Measurements from ENCODE around the gene TBC1D8. TPM values are rescaled to one million over a fixed set of nuclear protein-coding genes. Genes with fewer than 3 reads are reported as not detected.

Gene TBC1D8
- total RNA-seq, 1 experiment from 2014 or later, result 33.4 TPM

- no peak for DNase-seq (ENCODE audit: low spot score)
Measured at GRCh38 chr2:100977511-100977910, 173.7 kb downstream of the TBC1D8 start.

GRCh38 chr2:100976645-100977391 is 174.4 kb downstream of the TBC1D8 start:
- no peak for DNase-seq (ENCODE audit: low spot score)

- DNase-seq (ENCODE audit: low spot score), result no peak
Measured at GRCh38 chr2:100976061-100976460, 175.1 kb downstream of the TBC1D8 start.

GRCh38 chr2:100975521-100975785 is 175.7 kb downstream of the TBC1D8 start:
- no peak for DNase-seq (ENCODE audit: low spot score)

- no peak for DNase-seq (ENCODE audit: low spot score)
Measured at GRCh38 chr2:100974712-100975520, 176.3 kb downstream of the TBC1D8 start.

- DNase-seq (ENCODE audit: low spot score), result no peak
Measured at GRCh38 chr2:100972452-100972851, 178.7 kb downstream of the TBC1D8 start.

GRCh38 chr2:100971221-100971620 is 180.0 kb downstream of the TBC1D8 start:
- DNase-seq (ENCODE audit: low spot score), result no peak

GRCh38 chr2:100969998-100970397 is 181.2 kb downstream of the TBC1D8 start:
- DNase-seq (ENCODE audit: low spot score), result no peak

- no peak for DNase-seq (ENCODE audit: low spot score)
Measured at GRCh38 chr2:100968146-100969145, 182.7 kb downstream of the TBC1D8 start.

- no peak for DNase-seq (ENCODE audit: low spot score)
Measured at GRCh38 chr2:100967716-100968115, 183.5 kb downstream of the TBC1D8 start.

GRCh38 chr2:100965596-100965995 is 185.6 kb downstream of the TBC1D8 start:
- no peak for DNase-seq (ENCODE audit: low spot score)

- no peak for DNase-seq (ENCODE audit: low spot score)
Measured at GRCh38 chr2:100964681-100965169, 186.5 kb downstream of the TBC1D8 start.

GRCh38 chr2:100964222-100964621 is 187.0 kb downstream of the TBC1D8 start:
- no peak for DNase-seq (ENCODE audit: low spot score)

GRCh38 chr2:100963026-100963375 is 188.2 kb downstream of the TBC1D8 start:
- DNase-seq (ENCODE audit: low spot score), result no peak

GRCh38 chr2:100962366-100963025 is 188.7 kb downstream of the TBC1D8 start:
- no peak for DNase-seq (ENCODE audit: low spot score)

- DNase-seq (ENCODE audit: low spot score), result no peak
Measured at GRCh38 chr2:100960688-100961087, 190.5 kb downstream of the TBC1D8 start.

- DNase-seq (ENCODE audit: low spot score), result peak; percentile 31
Measured at GRCh38 chr2:100959225-100959880, 191.8 kb downstream of the TBC1D8 start.

- DNase-seq (ENCODE audit: low spot score), result peak; percentile 23
Measured at GRCh38 chr2:100957996-100958653, 193.1 kb downstream of the TBC1D8 start.

All from HT-29 (cell line).